ENCODE results near the gene MUC21. TPM values are rescaled to one million over a fixed set of nuclear protein-coding genes. Genes with fewer than 3 reads are reported as not detected.
A peak's percentile ranks its signal among the peaks of the same experiment; 100 is the strongest.

Gene MUC21
- total and polyA plus RNA-seq, 7 donors: 0.01 to 0.07 (median 0.07) TPM; not detected in 4

GRCh38 chr6:30955367-30956042 lies 28.0 kb upstream of the MUC21 start:
- no peaks in the 10 kb centered on the region for H3K36me3 ChIP-seq (ENCODE audit: insufficient read depth in 1 of 2, low read depth in 1 of 2)
- DNase-seq (peak; percentile 78 to 86), ATAC-seq (peak; percentile 67 to 86 (median 83))
- peaks cover 8% of the 10 kb centered on the region for H3K4me1 ChIP-seq
- intact Hi-C loops (cut with DNase I): loop anchor here in 1 of 2 donors (1.0 kb wide), 1 partner anchor 37 kb away; no protein-coding TSS in a partner anchor
- peaks cover 0 to 48% (median 2%) of the 10 kb centered on the region in 3 donors for H3K27me3 ChIP-seq (ENCODE audit: insufficient read depth in 3 of 3, low read length in 2 of 3)
- no peak overlapping the region for H3K27ac ChIP-seq
- H3K4me3 ChIP-seq: peak overlapping the region; percentile 59
- TF ChIP-seq CTCF (IDR thresholded peaks at IDR 0.05): no peak
- no peaks in the 10 kb centered on the region for H3K9me3 ChIP-seq
- WGBS, 3 donors: 9 to 10% (median 9%) methylated on average over 43 to 46 of the region's 46 CpGs

- ATAC-seq: no peak
- intact Hi-C loops (cut with DNase I): no loop called here
- DNase-seq: no peak
- no peak for TF ChIP-seq CTCF (IDR thresholded peaks at IDR 0.05)
- Histone ChIP-seq H3K4me1 (peaks cover 8% of the 10 kb centered on the region), H3K36me3 (ENCODE audit: insufficient read depth in 1 of 2, low read depth in 1 of 2) (no peaks in the 10 kb centered on the region), H3K27ac (no peak overlapping the region), H3K9me3 (no peaks in the 10 kb centered on the region), H3K27me3 (ENCODE audit: insufficient read depth in 3 of 3, low read length in 2 of 3) (peaks cover 0 to 43% (median 2%) of the 10 kb centered on the region in 3 donors), H3K4me3 (no peak overlapping the region)
- WGBS, 3 donors: 77 to 91% (median 85%) methylated on average over 2 of the region's 2 CpGs
These were observed 25.8 kb upstream of the MUC21 start for GRCh38 chr6:30957716-30958115.

- WGBS, 3 donors: 55 to 60% (median 56%) methylated on average over 9 of the region's 9 CpGs
- Histone ChIP-seq H3K36me3 (ENCODE audit: insufficient read depth in 1 of 2, low read depth in 1 of 2) (no peaks in the 10 kb centered on the region), H3K27me3 (ENCODE audit: insufficient read depth in 3 of 3, low read length in 2 of 3) (peaks cover 0 to 27% (median 2%) of the 10 kb centered on the region in 3 donors), H3K27ac (no peak overlapping the region), H3K4me1 (no peaks in the 10 kb centered on the region), H3K4me3 (no peak overlapping the region), H3K9me3 (no peaks in the 10 kb centered on the region)
- intact Hi-C loops (cut with DNase I): no loop called here
- no peak for DNase-seq
- ATAC-seq: peak in 2 of 4 donors; percentile 47 to 50
- TF ChIP-seq CTCF (IDR thresholded peaks at IDR 0.05): no peak
These were observed 22.4 kb upstream of the MUC21 start for GRCh38 chr6:30960907-30961673.

GRCh38 chr6:30962716-30963115 lies 20.8 kb upstream of the MUC21 start:
- intact Hi-C loops (cut with DNase I): no loop called here
- H3K36me3 ChIP-seq (ENCODE audit: insufficient read depth in 1 of 2, low read depth in 1 of 2): no peaks in the 10 kb centered on the region
- H3K4me1 ChIP-seq: no peaks in the 10 kb centered on the region
- no peak overlapping the region for H3K4me3 ChIP-seq
- ATAC-seq (no peak), DNase-seq (no peak)
- H3K27me3 ChIP-seq (ENCODE audit: insufficient read depth in 3 of 3, low read length in 2 of 3): peaks cover 0 to 20% (median 0%) of the 10 kb centered on the region in 3 donors
- no peak overlapping the region for H3K27ac ChIP-seq
- TF ChIP-seq CTCF (IDR thresholded peaks at IDR 0.05): no peak
- no peaks in the 10 kb centered on the region for H3K9me3 ChIP-seq
